H1 (cell line): ENCODE results near the gene MARS1. TPM values are rescaled to one million over a fixed set of nuclear protein-coding genes. Genes with fewer than 3 reads are reported as not detected.
A peak's percentile ranks its signal among the peaks of the same experiment; 100 is the strongest.

ENCODE experiments used
- CBX8 ChIP-seq: fragments of 300-800, 300-1000 bp; sonication (generic); IDR thresholded peaks from 2 replicates; pipeline ENCODE4 v1.7.1; 2016; ENCODE audit warnings: low read depth, low read length, borderline replicate concordance
- CEBPB ChIP-seq: IDR thresholded peaks from 2 replicates; pipeline ENCODE4 v1.6.1; 2012; ENCODE audit warnings: low read depth, low read length
- MAFK ChIP-seq: IDR thresholded peaks from 2 replicates; pipeline ENCODE4 v1.6.1; 2012; ENCODE audit warnings: low read depth, mild to moderate bottlenecking, improper control_type of control experiment, low read length
- RNF2 ChIP-seq: fragments of 200-900, 300-1000 bp; sonication (generic); IDR thresholded peaks from 2 replicates; pipeline ENCODE4 v1.7.1; 2016; ENCODE audit warnings: borderline replicate concordance, low read depth, mild to moderate bottlenecking, antibody characterized with exemption, low read length; ENCODE audit not compliant: poor library complexity, severe bottlenecking; ENCODE audit errors: missing control alignments
- SP4 ChIP-seq: IDR thresholded peaks from 2 replicates; pipeline ENCODE4 v1.6.1; 2012; ENCODE audit warnings: low read length, inconsistent platforms
- TBP ChIP-seq: IDR thresholded peaks from 2 replicates; pipeline ENCODE4 v1.6.1; 2011; ENCODE audit warnings: low read depth, low read length, improper control_type of control experiment
- TCF12 ChIP-seq: IDR thresholded peaks from 2 replicates; pipeline ENCODE4 v1.6.1; 2011; ENCODE audit warnings: low read depth, mild to moderate bottlenecking, low read length
- polyA plus RNA-seq, 7 experiments: library from polyadenylated mRNA; depleted of rRNA in 3 of 7; stranded (reverse) in 5 of 7; unstranded in 2 of 7; fragments of >200 nt in 5 of 7; fragments of 200-250 nt in 2 of 7; gene quantifications; 1 replicate in 5 of 7; 2 replicates in 1 of 7; 4 replicates in 1 of 7; pipeline versions ENCODE4 v1.2.1 to v1.2.3, GENCODE V29; 2011 to 2013; ENCODE audit warnings: missing spikeins in 2 of 7, mixed read lengths in 2 of 7
- total RNA-seq: library from RNA; stranded (reverse); fragmentation: NEBNext Ultra II Directional; extraction: Animal tissue kit (Norgen Biotek cat#: 25700); gene quantifications from 2 replicates; pipeline ENCODE4 v1.2.1, GENCODE V29; 2021

The MARS1 gene
- total and polyA plus RNA-seq, 2 of the 8 experiments (the other 6 are each of a cell fraction or from before 2014, with no cell fraction given), result 194 to 407 TPM

- TF ChIP-seq TBP (peak; percentile 50; the same call in 1 of the 2 replicates), CBX8 (no peak), MAFK (0 out of 2 replicates have a peak, but pooled peaks have one; percentile 7), TCF12 (peak; percentile 92), RNF2 (no peak), CEBPB (peak; percentile 98), SP4 (peak; percentile 86)
Measured at GRCh38 chr12:57454566-57455373, 33.1 kb upstream of the MARS1 start, which contains the start of gene INHBE (continued).
